ENCODE data around the gene ANKRD33.
A peak's percentile ranks its signal among the peaks of the same experiment; 100 is the strongest.

ANKRD33 gene

GRCh38 chr12:51862947-51863346, 25.0 kb upstream of the ANKRD33 start:
- DNase-seq: no peak

DNA sequence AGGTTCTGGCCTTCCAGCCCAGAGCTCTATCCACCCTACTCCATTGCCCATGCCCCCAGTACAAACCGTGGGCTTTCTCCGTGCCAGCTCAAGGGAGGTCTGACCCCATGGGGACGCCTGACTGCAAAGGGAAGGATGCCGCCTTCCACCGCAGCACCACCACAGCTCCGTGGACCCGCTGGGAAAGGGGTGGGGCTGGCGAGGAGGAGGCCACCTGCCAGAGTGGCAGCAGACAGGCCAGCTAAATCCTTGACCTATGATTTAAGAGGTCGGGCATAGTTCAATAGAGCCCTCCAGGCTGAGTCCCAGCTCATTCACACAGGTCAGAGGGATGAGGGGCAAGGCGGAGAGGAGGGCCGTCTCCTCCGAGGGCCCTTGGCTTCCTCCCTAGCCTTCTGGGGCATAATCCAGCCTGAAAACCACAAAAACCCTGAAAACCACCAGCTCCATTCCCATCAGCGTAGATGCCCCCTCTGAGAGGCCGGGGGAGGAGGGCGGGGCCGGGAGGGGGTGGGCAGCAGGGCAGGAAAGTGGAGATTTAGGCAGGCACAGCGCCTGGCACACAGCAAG, 24.5 kb upstream of the ANKRD33 start:
- DNase-seq: peak; percentile 45

- no peak for DNase-seq
Observed at GRCh38 chr12:51863933-51864832, 23.7 kb upstream of the ANKRD33 start.

DNA sequence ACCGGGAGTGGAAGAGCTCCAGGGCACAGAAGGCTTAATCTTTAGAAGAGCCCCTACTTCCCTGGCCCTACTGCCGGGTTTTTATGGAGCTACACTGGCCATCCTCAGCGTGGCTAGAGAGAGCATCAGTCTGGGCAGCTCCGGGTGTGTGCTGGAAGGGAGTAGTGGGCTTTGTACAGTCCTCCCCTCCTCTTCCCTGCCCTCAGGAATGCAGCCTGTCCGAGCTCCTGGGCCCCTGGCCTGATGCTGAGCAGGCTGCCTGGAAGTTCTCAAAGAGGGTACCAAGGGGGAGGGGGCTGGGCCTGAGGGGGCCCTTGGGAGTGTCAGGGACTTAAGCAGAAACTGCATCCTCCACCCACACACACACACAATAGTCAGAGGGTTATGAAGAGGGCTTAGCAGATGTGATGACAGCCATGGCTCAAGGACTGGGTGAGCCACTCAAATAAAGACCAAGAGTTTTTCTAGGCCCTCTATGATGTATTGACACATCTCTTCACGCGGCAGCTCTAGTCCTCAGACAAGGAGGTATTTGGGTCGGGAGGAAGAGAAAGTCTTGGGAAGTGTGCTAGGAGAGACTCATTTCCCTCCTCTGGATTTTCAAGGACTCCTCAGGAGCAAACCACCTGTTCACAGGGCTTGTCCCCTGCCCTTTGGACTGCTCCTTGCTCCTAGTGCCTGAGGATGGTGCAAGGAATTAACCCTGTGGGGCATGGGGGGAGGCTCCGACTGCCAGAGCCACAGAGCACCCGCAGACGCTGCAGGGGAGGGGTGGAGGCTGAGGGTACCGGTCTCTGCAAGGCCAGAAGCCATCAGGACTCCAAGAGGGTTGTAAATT, 22.9 kb upstream of the ANKRD33 start:
- DNase-seq: peak; percentile 5

DNA sequence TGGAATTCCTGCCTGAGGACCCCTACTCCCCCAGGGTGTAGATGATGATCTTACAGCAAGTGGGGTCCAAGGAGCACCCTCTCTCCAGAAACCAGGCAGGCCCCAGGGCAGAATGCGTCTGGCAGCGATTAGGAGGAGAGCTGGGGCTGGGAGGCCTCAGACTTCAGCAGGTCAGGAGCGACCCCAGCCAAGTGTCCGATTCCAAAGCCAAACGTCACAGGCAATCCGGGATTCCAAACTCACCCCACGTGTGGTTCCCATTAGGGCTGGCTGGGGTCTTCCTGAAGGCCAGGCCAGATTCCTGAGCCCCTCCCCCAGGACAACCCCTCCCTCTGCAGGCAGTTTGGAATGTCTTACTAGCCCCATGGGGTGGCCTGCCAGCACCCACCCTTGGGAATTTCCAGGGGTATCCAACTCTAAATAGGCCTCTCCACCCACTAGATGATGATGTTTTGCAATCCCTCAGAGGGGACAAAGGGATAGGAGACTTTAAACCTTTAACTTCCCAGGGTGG, 22.1 kb upstream of the ANKRD33 start:
- DNase-seq: no peak

- DNase-seq: no peak
Observed at GRCh38 chr12:51866324-51866723, 21.6 kb upstream of the ANKRD33 start.

GRCh38 chr12:51866762-51867161, 21.1 kb upstream of the ANKRD33 start:
- DNase-seq: peak; percentile 39

DNA sequence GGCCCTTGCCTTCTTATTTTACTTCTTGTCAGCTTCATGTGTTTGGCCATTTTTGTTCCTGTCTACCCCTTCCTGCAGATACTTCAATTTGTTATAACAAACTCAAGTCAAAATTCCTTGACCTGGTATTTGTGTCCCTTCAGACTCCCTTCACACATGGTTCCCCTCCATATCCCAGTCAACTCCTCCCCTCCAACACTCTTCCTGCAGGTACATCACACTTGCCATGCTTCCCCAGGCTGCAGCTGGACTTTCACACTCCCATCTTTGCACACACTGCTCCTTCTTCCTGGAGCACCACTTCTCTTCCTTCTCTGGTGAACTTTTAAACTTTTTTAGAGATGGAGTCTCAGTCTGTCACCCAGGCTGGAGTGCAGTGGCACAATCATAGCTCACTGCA, 20.5 kb upstream of the ANKRD33 start:
- DNase-seq: no peak

GRCh38 chr12:51867796-51868428, 20.0 kb upstream of the ANKRD33 start:
- DNase-seq: no peak

GRCh38 chr12:51868821-51869495, 18.9 kb upstream of the ANKRD33 start:
- no peak for DNase-seq

DNA sequence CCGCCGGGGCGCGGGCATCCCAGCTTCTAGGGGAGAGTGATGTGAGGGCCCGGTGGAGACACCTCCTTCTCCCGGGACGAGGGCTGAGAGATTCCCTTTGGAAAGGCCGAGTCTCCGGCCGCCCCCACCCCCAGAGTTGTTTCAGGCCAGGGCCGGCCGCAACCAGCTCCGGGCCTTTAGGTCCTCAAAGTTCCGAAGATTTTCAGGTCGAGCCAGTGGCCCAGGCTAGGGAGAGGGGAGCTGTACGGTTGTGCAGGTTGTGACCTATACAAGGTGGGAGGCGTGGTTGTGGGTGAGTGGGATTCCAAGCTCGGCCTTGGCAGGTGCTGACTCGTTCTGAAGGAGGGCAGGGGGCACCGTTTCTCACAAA, 18.4 kb upstream of the ANKRD33 start:
- no peak for DNase-seq

GRCh38 chr12:51869931-51870330, 18.0 kb upstream of the ANKRD33 start:
- DNase-seq: no peak

- DNase-seq: peak; percentile 2
Observed at GRCh38 chr12:51870504-51870903, 17.4 kb upstream of the ANKRD33 start.

GRCh38 chr12:51871126-51871525, 16.8 kb upstream of the ANKRD33 start:
- peak; percentile 74 for DNase-seq

DNA sequence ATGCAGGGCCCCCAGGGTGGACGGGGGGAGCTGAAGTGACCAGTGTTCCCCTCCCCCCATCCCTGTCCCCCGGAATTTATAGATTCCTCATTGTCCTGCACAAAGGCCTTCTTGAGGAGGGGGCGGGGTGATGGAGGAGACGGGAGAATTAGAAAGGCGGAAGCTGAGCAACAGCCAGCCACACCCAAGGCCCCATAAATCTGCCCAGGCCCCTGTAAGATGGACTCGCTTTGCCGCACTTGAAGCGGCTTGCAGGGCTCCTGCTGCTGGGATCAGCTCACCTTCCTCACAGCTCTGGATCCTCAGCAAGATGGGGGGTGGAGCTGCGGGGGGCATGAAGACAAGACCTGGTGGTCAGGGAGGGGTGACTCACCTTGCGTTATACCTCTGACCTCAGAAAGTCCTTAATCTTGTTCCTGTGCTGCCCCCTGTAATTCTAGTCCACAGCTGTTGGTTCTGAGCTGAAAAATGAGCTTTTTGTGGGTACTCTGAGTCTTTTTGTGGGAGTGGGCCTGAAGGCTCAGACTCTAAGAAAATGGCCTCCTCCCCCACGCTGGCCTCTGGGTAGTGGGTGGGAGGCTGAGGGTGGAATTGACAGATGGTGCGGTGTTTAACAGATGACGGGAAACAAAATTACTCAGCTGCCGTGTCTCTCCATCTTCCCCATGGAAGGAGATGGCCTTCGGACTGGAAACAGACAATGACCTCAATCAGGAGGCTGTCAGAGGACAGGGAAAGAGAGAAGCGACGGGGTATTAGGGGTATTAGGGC, 15.8 kb upstream of the ANKRD33 start:
- peak; percentile 19 for DNase-seq

DNA sequence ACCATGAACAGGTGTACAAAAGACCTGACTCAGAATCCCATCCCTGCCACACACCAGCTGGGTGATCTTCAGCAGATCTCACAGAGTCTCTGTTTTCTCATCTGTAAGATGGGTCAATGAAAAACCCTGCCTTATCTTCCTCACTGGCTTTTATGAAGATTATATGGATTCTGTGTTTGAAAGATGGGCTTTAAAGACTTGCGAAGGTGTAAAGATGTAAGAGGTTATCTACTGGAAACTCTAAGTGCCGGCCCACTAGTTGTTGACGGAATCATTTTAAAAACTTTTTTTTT, 15.3 kb upstream of the ANKRD33 start:
- DNase-seq: no peak

GRCh38 chr12:51873251-51873994, 14.5 kb upstream of the ANKRD33 start:
- DNase-seq: no peak

- DNase-seq: no peak
Observed at GRCh38 chr12:51874000-51874399, 13.9 kb upstream of the ANKRD33 start.

GRCh38 chr12:51874486-51874885, 13.4 kb upstream of the ANKRD33 start:
- no peak for DNase-seq

DNA sequence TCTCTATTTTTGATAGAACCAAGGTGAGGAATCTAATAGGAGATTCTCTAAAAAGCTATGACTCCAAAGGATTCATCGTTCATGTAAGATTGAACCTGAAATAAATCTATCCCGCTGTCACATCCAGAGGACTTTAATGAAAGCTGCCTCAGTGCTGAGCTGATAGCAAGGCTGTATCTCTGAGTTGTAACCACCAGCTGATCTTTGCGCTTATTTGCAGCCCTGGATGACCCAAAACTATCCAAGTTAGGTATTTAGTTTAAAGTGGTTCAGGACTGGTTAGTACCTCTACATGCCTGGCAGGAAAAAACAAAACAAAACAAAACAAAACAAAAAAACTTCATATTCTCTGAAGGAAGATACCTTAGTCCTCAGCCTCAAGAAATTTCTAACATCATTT, 8.8 kb upstream of the ANKRD33 start:
- DNase-seq: no peak

DNA sequence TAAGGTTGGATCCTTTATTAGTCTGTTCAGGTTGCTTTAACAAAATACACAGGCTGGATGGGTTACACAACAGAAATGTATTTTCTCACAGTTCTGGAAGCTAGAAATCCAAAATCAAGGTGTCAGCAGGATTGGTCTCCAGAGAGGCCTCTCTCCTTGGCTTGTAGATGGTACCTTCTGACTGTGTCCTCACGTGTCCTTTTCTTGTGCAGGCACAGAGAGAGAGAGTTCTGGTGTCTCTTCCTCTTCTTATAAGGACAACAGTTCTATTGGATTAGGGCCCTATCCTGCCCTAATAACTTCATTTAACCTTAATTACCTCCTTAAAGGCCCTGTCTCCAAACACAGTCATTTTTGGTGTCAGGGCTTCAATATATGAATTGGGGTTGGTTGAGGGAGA, 4.6 kb upstream of the ANKRD33 start:
- DNase-seq: no peak
